Sigmoid colon (tissue), 7 donors: ENCODE data around the gene RNFT1. TPM values are rescaled to one million over a fixed set of nuclear protein-coding genes. Genes with fewer than 3 reads are reported as not detected.
"Not testable (repeated sequence)": the region's sequence is repeated elsewhere in the genome, so short reads cannot be mapped to it uniquely, and the experiment has no call there.

Experiments used
- DNase-seq: peaks from one replicate; pipeline ENCODE4 v3.0.0-alpha.2; 2019
- H3K27ac ChIP-seq, 4 donors: fragments of 200-600 bp; sonication (generic); one replicate each; pipeline ENCODE4 v1.5.1; 2016 to 2019; ENCODE audit warnings: mild to moderate bottlenecking in 1 of 4
- H3K27me3 ChIP-seq, 3 donors: fragments of 200-600 bp; sonication (generic); one replicate each; pipeline ENCODE4 v1.5.1; 2019; ENCODE audit warnings: mild to moderate bottlenecking in 1 of 3
- H3K36me3 ChIP-seq, 4 donors: fragments of 200-600 bp; sonication (generic); one replicate each; pipeline ENCODE4 v1.5.1; 2016 to 2019
- H3K4me1 ChIP-seq, 4 donors: fragments of 200-600 bp; sonication (generic); one replicate each; pipeline ENCODE4 v1.5.1; 2017 to 2019
- H3K4me3 ChIP-seq, 4 donors: fragments of 200-600 bp; sonication (generic); one replicate each; pipeline ENCODE4 v1.5.1; 2017 to 2019; ENCODE audit warnings: mild to moderate bottlenecking in 2 of 4, moderate library complexity in 1 of 4
- H3K9me3 ChIP-seq, 4 donors: fragments of 200-600 bp in 3 of 4; sonication (generic) in 3 of 4; one replicate each; pipeline versions ENCODE4 v1.5.1 to v1.6.1; 2013 to 2019
- CTCF ChIP-seq, 4 experiments: fragments of 450-650 bp in 3 of 4; fragments of 200-600 bp in 1 of 4; IDR thresholded peaks; one replicate each; pipeline ENCODE4 v1.5.1; 2016 to 2019; ENCODE audit warnings: antibody characterized with exemption in 4 of 4, mild to moderate bottlenecking in 3 of 4, moderate library complexity in 2 of 4
- EP300 ChIP-seq, 4 donors: sonication (generic); formaldehyde crosslinking; IDR thresholded peaks; one replicate each; pipeline ENCODE4 v1.6.1; 2017; ENCODE audit warnings: antibody characterized with exemption in 4 of 4
- POLR2A ChIP-seq, 2 donors: fragments of 450-650 bp; IDR thresholded peaks; one replicate each; pipeline ENCODE4 v1.6.1; 2016; ENCODE audit warnings: antibody characterized with exemption in 2 of 2, mild to moderate bottlenecking in 2 of 2, moderate library complexity in 2 of 2
- POLR2AphosphoS5 ChIP-seq, 4 donors: sonication (generic); formaldehyde crosslinking; IDR thresholded peaks; one replicate each; pipeline ENCODE4 v1.6.1; 2017; ENCODE audit warnings: antibody characterized with exemption in 4 of 4
- WGBS, 2 donors: extraction: QIAGEN DNeasy Blood & Tissue Kit; methylation state at CpG; one replicate each; pipeline ENCODE4 v1.1.7; 2013; 5-methylcytosine and 5-hydroxymethylcytosine counted together
- intact Hi-C: fragments of 100-400 bp; cut with DNase I; formaldehyde crosslinking; loops from one replicate; pipeline ENCODE4 v1.15.1; 2023
- polyA plus RNA-seq, 3 donors: library from polyadenylated mRNA; stranded (reverse); fragments of 200-250 nt; gene quantifications; one replicate each; pipeline ENCODE4 v1.2.3, GENCODE V29; 2013
- total RNA-seq, 4 donors: library from RNA; depleted of rRNA; stranded (reverse); fragments of >200 nt; gene quantifications; one replicate each; pipeline ENCODE4 v1.1.0, GENCODE V29; 2016
- donor health status: healthy with polysubstance abuse.
- donor health status: Bipolar disorder and iron deficiency.
- donor health status: healthy.

The RNFT1 gene
- total and polyA plus RNA-seq, 7 donors, result 7.9 to 17.9 (median 14.7) TPM

- intact Hi-C loops, result no loop called here
- Histone ChIP-seq H3K36me3 (peaks cover 0 to 32% (median 4%) of the 10 kb centered on the region in 4 donors), H3K27me3 (no peaks in the 10 kb centered on the region), H3K9me3 (no peaks in the 10 kb centered on the region), H3K27ac (no peak overlapping the region), H3K4me3 (no peak overlapping the region), H3K4me1 (no peaks in the 10 kb centered on the region)
- TF ChIP-seq POLR2A (IDR thresholded peaks at IDR 0.05) (no peak), CTCF (IDR thresholded peaks at IDR 0.05) (no peak), POLR2AphosphoS5 (IDR thresholded peaks at IDR 0.05) (no peak), EP300 (IDR thresholded peaks at IDR 0.05) (no peak)
- no peak for DNase-seq
- WGBS, 2 donors, result 88 to 89% methylated on average over 3 of the region's 3 CpGs
Measured at GRCh38 chr17:59954856-59955255, 9.7 kb downstream of the RNFT1 start.

- intact Hi-C loops, result no loop called here
- Histone ChIP-seq H3K4me3 (no peak overlapping the region), H3K4me1 (no peaks in the 10 kb centered on the region), H3K36me3 (peaks cover 0 to 42% (median 18%) of the 10 kb centered on the region in 4 donors), H3K9me3 (no peaks in the 10 kb centered on the region), H3K27me3 (no peaks in the 10 kb centered on the region), H3K27ac (no peak overlapping the region)
- TF ChIP-seq CTCF (IDR thresholded peaks at IDR 0.05) (no peak), POLR2AphosphoS5 (IDR thresholded peaks at IDR 0.05) (no peak), POLR2A (IDR thresholded peaks at IDR 0.05) (no peak), EP300 (IDR thresholded peaks at IDR 0.05) (no peak)
- no peak for DNase-seq
- 88 to 92% methylated on average over 3 of the region's 3 CpGs for WGBS, 2 donors
Measured at GRCh38 chr17:59950049-59950448, 14.5 kb downstream of the RNFT1 start.

- H3K4me3 ChIP-seq, DNase-seq, H3K27ac ChIP-seq, intact Hi-C loops, H3K4me1 ChIP-seq, H3K9me3 ChIP-seq, H3K27me3 ChIP-seq: not testable (repeated sequence)
- 77% methylated on average over 4 of the region's 4 CpGs for WGBS, 2 donors
- H3K36me3 ChIP-seq, result peaks cover 5 to 62% (median 18%) of the 10 kb centered on the region in 4 donors
Measured at GRCh38 chr17:59947310-59947709, 17.2 kb downstream of the RNFT1 start.

GRCh38 chr17:59946433-59946832 is 18.1 kb downstream of the RNFT1 start:
- H3K27me3 ChIP-seq, H3K27ac ChIP-seq, intact Hi-C loops, H3K4me1 ChIP-seq, DNase-seq, H3K9me3 ChIP-seq, H3K4me3 ChIP-seq: not testable (repeated sequence)
- WGBS, 2 donors, result 93 to 97% methylated on average over 7 of the region's 7 CpGs
- H3K36me3 ChIP-seq, result peaks cover 5 to 71% (median 22%) of the 10 kb centered on the region in 4 donors

GRCh38 chr17:59941131-59941530 is 23.4 kb downstream of the RNFT1 start:
- 88 to 95% methylated on average over 1 of the region's 1 CpG for WGBS, 2 donors
- TF ChIP-seq POLR2AphosphoS5 (IDR thresholded peaks at IDR 0.05) (no peak), EP300 (IDR thresholded peaks at IDR 0.05) (no peak), CTCF (IDR thresholded peaks at IDR 0.05) (no peak), POLR2A (IDR thresholded peaks at IDR 0.05) (no peak)
- peaks cover 16 to 94% (median 34%) of the 10 kb centered on the region in 4 donors for H3K36me3 ChIP-seq

GRCh38 chr17:59940697-59941096 is 23.8 kb downstream of the RNFT1 start:
- DNase-seq, intact Hi-C loops, H3K4me1 ChIP-seq, H3K27me3 ChIP-seq, H3K27ac ChIP-seq, H3K4me3 ChIP-seq, H3K9me3 ChIP-seq: not testable (repeated sequence)
- WGBS, 2 donors, result 74 to 84% methylated on average over 3 of the region's 3 CpGs
- peaks cover 20 to 94% (median 34%) of the 10 kb centered on the region in 4 donors for H3K36me3 ChIP-seq

More at GRCh38 chr17:59941131-59941530, 23.4 kb downstream of the RNFT1 start:
- intact Hi-C loops, result no loop called here
- Histone ChIP-seq H3K27me3 (no peaks in the 10 kb centered on the region), H3K4me1 (no peaks in the 10 kb centered on the region), H3K9me3 (no peaks in the 10 kb centered on the region), H3K4me3 (no peak overlapping the region), H3K27ac (no peak overlapping the region)
- no peak for DNase-seq

GRCh38 chr17:59933317-59933716 is 31.2 kb downstream of the RNFT1 start:
- H3K4me3 ChIP-seq, result not testable (repeated sequence)

GRCh38 chr17:59930768-59931167 is 33.8 kb downstream of the RNFT1 start:
- H3K27ac ChIP-seq, H3K9me3 ChIP-seq, DNase-seq, H3K4me3 ChIP-seq, H3K4me1 ChIP-seq, intact Hi-C loops, H3K27me3 ChIP-seq: not testable (repeated sequence)
- H3K36me3 ChIP-seq, result peaks cover 19 to 99% (median 49%) of the 10 kb centered on the region in 4 donors
- 59 to 70% methylated on average over 3 of the region's 3 CpGs for WGBS, 2 donors

More at GRCh38 chr17:59933317-59933716, 31.2 kb downstream of the RNFT1 start:
- H3K36me3 ChIP-seq, result peaks cover 34 to 100% (median 60%) of the 10 kb centered on the region in 4 donors
- H3K9me3 ChIP-seq, H3K27me3 ChIP-seq, DNase-seq, H3K27ac ChIP-seq, intact Hi-C loops, H3K4me1 ChIP-seq: not testable (repeated sequence)
- 96 to 98% methylated on average over 1 of the region's 1 CpG for WGBS, 2 donors

- H3K4me1 ChIP-seq, H3K9me3 ChIP-seq, H3K4me3 ChIP-seq, H3K27me3 ChIP-seq, DNase-seq, intact Hi-C loops: not testable (repeated sequence)
- Histone ChIP-seq H3K36me3 (peaks cover 22 to 99% (median 44%) of the 10 kb centered on the region in 4 donors), H3K27ac (peak overlapping the region in 1 of 4 donors; percentile 3)
- 96% methylated on average over 2 of the region's 2 CpGs for WGBS, 2 donors
Measured at GRCh38 chr17:59930121-59930520, 34.4 kb downstream of the RNFT1 start.

GRCh38 chr17:59920637-59921036 is 43.9 kb downstream of the RNFT1 start:
- peaks cover 8 to 95% (median 22%) of the 10 kb centered on the region in 4 donors for H3K36me3 ChIP-seq
- not testable (repeated sequence) for DNase-seq, H3K27ac ChIP-seq, H3K4me1 ChIP-seq, H3K4me3 ChIP-seq, H3K27me3 ChIP-seq, H3K9me3 ChIP-seq
- intact Hi-C loops, result loop anchor here (10.0 kb wide), 1 partner anchor 256 kb away; no protein-coding TSS in a partner anchor
- 96 to 98% methylated on average over 5 of the region's 5 CpGs for WGBS, 2 donors
